IgD-negative memory B cell (primary cell): ENCODE results near the gene TMX2. TPM values are rescaled to one million over a fixed set of nuclear protein-coding genes. Genes with fewer than 3 reads are reported as not detected.
"Not testable (repeated sequence)": the region's sequence is repeated elsewhere in the genome, so short reads cannot be mapped to it uniquely, and the experiment has no call there.

ENCODE experiments used
- H3K27ac Mint-ChIP-seq, 3 donors: one replicate each; pipeline ENCODE4 v1.8.0; 2020 to 2022; ENCODE audit warnings: mild to moderate bottlenecking in 3 of 3, mixed read lengths in 3 of 3, moderate library complexity in 1 of 3
- H3K27me3 Mint-ChIP-seq: one replicate; pipeline ENCODE4 v1.8.0; 2021; ENCODE audit warnings: mixed read lengths
- H3K36me3 Mint-ChIP-seq: one replicate; pipeline ENCODE4 v1.8.0; 2020; ENCODE audit warnings: mild to moderate bottlenecking, mixed read lengths
- H3K4me1 Mint-ChIP-seq, 3 donors: one replicate each; pipeline ENCODE4 v1.8.0; 2020 to 2022; ENCODE audit warnings: mixed read lengths in 3 of 3, mild to moderate bottlenecking in 1 of 3
- H3K4me3 Mint-ChIP-seq, 4 donors: one replicate each; pipeline ENCODE4 v1.8.0; 2020 to 2022; ENCODE audit warnings: mild to moderate bottlenecking in 4 of 4, mixed read lengths in 4 of 4, moderate library complexity in 3 of 4
- H3K9me3 Mint-ChIP-seq, 3 donors: one replicate each; pipeline ENCODE4 v1.8.0; 2020 to 2021; ENCODE audit warnings: mixed read lengths in 3 of 3, mild to moderate bottlenecking in 1 of 3
- polyA plus RNA-seq: library from polyadenylated mRNA; unstranded; fragments of 300-500 nt; fragmentation: Illumina TruSeq; gene quantifications from one replicate; pipeline ENCODE4 v1.2.3, GENCODE V29; 2021

Gene TMX2, protein sequence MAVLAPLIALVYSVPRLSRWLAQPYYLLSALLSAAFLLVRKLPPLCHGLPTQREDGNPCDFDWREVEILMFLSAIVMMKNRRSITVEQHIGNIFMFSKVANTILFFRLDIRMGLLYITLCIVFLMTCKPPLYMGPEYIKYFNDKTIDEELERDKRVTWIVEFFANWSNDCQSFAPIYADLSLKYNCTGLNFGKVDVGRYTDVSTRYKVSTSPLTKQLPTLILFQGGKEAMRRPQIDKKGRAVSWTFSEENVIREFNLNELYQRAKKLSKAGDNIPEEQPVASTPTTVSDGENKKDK
- 76.1 TPM for polyA plus RNA-seq

DNA sequence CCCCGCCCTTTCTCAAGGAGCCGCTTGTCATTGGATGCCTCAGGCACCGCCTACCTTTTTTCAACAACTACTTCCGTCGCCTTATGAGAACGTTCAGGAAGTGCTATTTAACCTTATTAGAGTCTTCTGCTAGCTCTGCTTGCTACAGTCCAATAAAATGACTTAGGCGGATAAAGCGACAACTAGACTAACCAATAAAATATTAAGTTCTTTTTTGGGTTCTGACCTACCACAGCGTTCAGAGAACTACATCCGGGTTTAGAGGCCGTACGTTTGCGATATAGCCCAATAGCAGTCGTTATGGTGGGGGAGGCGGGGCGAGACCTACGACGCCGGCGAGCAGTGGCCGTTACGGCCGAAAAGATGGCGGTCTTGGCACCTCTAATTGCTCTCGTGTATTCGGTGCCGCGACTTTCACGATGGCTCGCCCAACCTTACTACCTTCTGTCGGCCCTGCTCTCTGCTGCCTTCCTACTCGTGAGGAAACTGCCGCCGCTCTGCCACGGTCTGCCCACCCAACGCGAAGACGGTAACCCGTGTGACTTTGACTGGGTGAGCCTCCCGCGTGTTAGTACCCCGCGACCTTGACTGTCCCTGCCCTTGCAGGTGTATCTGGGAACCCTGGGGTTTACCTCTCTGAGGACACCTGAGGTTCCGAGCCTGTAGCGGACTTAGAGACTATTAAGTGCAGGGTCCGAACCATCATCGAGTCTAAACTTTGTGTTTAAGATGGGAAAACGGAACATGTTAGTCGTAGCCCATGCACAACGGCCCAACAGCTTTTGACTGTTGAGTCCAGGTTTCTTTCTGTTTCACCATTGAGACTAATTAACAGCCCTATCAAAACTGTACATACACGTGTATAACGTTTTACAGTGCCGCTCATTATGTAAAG lies at the start of gene TMX2:
Gene TMX2, plus strand, starts transcription at position 338 of the 895 bp plus-strand sequence. Its CDS starts 26 bp downstream, at position 364.
- Mint-ChIP-seq H3K4me3 (peak within 1 kb of the TSS; percentile 91 to 99 (median 98)), H3K9me3 (no peaks in the 10 kb centered on the region), H3K27me3 (no peaks in the 10 kb centered on the region), H3K36me3 (no peaks in the 10 kb centered on the region), H3K27ac (peak within 1 kb of the TSS; percentile 84 to 98 (median 96)), H3K4me1 (peaks cover 21 to 38% (median 24%) of the 10 kb centered on the region in 3 donors)

DNA sequence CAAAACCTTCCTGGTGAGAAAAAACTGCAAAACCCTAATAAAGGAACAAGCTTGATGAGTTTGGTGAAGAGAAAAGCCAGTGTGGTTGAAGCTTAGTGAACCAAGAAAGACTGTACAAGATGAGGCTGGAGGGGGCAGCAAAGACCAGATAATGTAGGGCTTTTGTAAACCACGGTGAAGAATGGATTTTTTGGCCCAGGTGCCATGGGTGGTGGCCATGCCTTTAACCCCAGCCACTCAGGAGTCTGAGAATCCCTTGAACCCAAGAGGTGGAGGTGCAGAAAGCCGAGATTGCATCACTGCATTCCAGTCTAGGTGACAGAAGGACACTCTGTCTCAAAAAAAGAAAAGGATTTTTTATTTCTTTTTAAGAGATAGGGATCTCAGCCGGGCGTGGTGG lies 49.5 kb upstream of the TMX2 start:
- peak overlapping the region in 1 of 4 donors; percentile 46 for H3K4me3 Mint-ChIP-seq
- H3K4me1 Mint-ChIP-seq = peaks cover 12 to 25% (median 22%) of the 10 kb centered on the region in 3 donors
- no peaks in the 10 kb centered on the region for H3K9me3 Mint-ChIP-seq
- peaks cover 6% of the 10 kb centered on the region for H3K36me3 Mint-ChIP-seq
- H3K27me3 Mint-ChIP-seq = no peaks in the 10 kb centered on the region
- peak overlapping the region in 1 of 3 donors; percentile 81 for H3K27ac Mint-ChIP-seq

DNA sequence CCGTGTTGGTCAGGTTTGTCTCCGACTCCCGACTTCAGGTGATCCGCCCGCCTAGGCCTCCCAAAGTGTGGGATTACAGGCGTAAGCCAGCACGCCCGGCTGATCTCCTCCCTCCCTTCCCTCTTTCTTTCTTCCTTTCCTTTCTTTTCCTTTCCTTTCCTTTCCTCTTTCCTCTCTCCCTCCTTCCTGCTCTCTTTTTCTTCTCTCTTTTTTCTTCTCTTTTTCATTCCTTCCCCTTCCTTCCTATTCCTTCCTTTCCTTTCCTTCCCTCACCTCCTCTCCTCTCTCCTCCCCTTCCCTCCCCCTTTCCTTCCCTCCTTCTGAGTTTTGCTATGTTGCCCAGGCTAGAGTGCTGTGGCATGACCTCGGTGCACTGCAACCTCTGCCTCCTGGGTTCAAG lies 48.4 kb upstream of the TMX2 start:
- Mint-ChIP-seq H3K36me3 (peaks cover 4% of the 10 kb centered on the region), H3K4me3 (no peak overlapping the region), H3K27ac (peak overlapping the region in 1 of 3 donors; percentile 77), H3K4me1 (peaks cover 10 to 21% (median 19%) of the 10 kb centered on the region in 3 donors), H3K9me3 (no peaks in the 10 kb centered on the region), H3K27me3 (no peaks in the 10 kb centered on the region)

DNA sequence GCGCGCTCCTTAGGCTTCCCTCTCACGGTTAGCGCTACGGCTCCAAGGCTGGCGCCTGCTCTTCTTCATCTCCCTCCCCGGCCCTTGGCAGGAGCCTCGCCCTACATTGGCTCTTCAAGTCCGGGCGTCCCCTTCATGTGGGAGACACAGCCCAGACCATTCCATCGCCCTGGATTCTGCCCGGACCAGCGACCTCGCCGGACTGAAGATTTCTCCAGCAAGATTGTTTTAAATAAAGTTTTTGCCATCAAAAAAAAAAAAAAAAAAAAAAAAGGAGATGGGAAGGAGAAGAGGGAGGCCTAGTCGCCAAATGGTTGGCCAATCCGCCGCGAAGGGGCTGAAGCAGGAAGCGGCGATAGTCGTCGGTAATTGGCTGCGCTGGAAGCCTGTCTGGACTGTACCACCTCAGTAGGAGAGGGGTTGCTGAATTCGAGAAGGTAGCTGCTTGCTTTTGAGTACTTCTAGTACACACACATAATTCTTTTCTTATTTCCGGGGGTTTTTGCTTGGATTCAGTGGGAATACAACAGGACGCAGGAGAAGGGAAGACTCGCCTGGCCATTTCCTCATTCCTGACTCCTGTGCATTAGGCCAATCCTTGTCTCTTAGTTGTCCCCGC lies 45.2 kb upstream of the TMX2 start:
- peak overlapping the region; percentile 88 to 96 (median 95) for H3K4me3 Mint-ChIP-seq
- H3K27ac Mint-ChIP-seq = peak overlapping the region; percentile 96 to 100 (median 98)
- H3K9me3 Mint-ChIP-seq = no peaks in the 10 kb centered on the region
- H3K36me3 Mint-ChIP-seq = peaks cover 2% of the 10 kb centered on the region
- no peaks in the 10 kb centered on the region for H3K27me3 Mint-ChIP-seq
- peaks cover 13 to 30% (median 20%) of the 10 kb centered on the region in 3 donors for H3K4me1 Mint-ChIP-seq

DNA sequence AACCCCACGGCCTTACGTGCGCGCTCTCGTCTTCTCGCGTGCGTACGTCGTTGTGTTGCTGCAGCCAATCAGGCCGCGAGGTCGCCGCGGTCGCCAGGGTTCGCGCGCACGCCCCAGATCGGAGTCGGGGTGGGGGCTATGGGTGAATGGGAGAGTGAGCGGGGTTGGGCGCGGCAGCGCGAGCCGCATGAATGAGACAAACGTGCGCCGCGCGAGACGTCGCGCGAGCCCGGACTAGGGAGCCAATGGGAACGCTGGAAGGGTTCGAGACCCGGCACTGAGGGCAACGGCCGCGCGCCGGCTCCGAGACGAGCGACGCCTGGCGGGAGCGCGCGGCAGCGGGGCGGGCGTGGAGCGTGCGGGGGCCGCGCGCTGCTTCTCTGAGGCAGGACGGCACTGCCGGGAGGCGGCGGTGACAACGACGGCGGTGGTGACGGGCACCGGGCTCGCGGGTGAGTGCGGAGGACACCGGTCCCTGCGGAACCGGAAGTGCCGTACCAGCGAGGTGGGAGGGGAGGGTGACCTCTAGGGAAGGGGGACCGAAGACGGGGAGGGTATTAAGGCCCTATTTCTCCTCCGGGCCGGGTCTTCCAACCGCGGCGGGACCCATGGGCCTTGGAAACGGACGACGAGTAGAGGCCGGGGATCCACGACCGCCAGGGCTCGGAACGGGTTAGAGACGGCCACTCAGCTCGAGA lies 44.5 kb upstream of the TMX2 start, which contains the start of gene ZDHHC5:
Gene ZDHHC5, plus strand, starts transcription at position 379 of the 698 bp plus-strand sequence. CDS start 4,977 bp downstream, outside the sequence.
- Mint-ChIP-seq H3K4me3 (peak within 1 kb of the TSS; percentile 88 to 96 (median 95)), H3K36me3 (peaks cover 2% of the 10 kb centered on the region), H3K27ac (peak within 1 kb of the TSS; percentile 96 to 100 (median 98)), H3K9me3 (no peaks in the 10 kb centered on the region), H3K4me1 (peaks cover 13 to 32% (median 22%) of the 10 kb centered on the region in 3 donors), H3K27me3 (no peaks in the 10 kb centered on the region)

DNA sequence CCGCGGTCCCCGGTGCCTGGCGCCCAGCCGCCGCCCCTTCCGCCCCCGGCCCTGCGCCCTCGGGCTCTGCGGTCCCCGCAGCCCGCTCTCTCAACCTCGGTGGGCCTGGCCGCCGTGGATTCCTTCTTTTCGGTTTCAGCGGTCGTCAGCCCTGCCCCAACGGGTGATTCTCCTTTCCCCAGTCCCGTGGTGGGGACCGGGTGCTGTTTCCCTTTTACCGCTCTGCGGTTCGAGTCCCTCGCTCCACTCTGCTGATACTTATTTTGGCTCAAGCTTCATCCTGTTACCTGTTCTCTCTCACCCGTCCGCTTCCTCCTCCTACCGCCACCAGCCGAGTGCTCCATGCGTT lies 44.0 kb upstream of the TMX2 start:
- Mint-ChIP-seq H3K36me3 (peaks cover 2% of the 10 kb centered on the region), H3K4me1 (peaks cover 13 to 34% (median 26%) of the 10 kb centered on the region in 3 donors), H3K9me3 (no peaks in the 10 kb centered on the region), H3K27me3 (no peaks in the 10 kb centered on the region), H3K4me3 (peak overlapping the region; percentile 88 to 96 (median 95)), H3K27ac (peak overlapping the region; percentile 96 to 100 (median 98))

DNA sequence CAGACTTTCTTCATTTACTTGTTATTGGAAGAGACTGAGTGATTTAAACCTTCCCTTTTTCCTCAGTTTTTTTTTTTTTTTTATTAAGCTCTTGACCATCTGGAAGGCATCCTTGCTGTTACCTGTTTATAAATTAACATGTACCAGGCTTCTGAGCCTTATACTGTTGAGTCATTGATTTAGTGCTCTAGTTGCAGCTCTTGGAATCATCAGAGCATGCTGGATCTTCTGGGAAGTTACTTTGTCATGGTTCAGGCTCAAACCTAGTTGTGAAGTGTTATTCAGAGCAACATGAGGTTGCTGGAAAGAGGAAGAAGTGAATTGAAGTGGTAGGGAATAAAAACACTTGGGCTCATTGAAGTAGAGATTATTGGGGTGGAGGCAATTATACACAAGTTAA lies 38.1 kb upstream of the TMX2 start:
- no peaks in the 10 kb centered on the region for H3K9me3 Mint-ChIP-seq
- peak overlapping the region in 1 of 3 donors; percentile 24 for H3K27ac Mint-ChIP-seq
- H3K4me1 Mint-ChIP-seq = peaks cover 17 to 44% (median 24%) of the 10 kb centered on the region in 3 donors
- no peaks in the 10 kb centered on the region for H3K27me3 Mint-ChIP-seq
- peaks cover 5% of the 10 kb centered on the region for H3K36me3 Mint-ChIP-seq
- H3K4me3 Mint-ChIP-seq = peak overlapping the region in 1 of 4 donors; percentile 39

DNA sequence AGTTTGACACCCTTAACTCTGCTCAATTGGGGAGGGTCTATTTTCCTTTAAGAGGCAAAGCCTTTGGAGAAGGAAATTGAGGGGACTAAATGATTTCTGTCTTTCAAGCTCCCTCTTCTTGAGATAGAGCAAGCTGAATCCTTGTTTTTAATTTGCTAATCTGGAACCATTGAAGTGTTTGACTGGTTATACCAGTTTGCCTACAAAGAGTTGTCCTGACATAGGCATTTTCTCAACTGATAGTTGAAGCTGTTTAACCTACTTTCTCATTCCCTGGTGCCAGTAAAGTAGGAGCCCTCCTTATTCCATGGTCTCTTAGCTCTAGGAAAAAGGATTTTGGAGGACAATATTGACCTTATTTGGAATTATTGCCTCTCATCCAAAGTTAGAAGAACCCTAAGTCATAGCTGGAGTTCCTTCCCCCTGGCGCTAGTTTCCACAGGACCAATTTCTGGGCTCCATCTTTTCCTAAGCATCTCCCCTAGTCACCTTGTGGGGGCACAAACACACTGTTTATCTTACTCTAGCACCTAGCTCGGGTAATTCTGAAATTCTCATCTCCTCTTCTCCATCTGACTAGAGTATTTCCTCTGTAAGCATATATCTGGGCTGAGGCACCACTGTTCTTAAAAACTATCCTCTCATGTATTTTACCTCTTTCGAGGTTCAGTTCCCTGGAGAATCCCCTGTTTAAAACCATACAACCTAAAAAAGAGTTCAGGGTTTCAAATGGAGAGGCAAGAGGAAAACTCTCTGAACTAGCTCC lies 37.0 kb upstream of the TMX2 start:
- H3K4me1 Mint-ChIP-seq = peaks cover 19 to 42% (median 20%) of the 10 kb centered on the region in 3 donors
- H3K27ac Mint-ChIP-seq = peak overlapping the region in 1 of 3 donors; percentile 35
- no peaks in the 10 kb centered on the region for H3K27me3 Mint-ChIP-seq
- peak overlapping the region in 1 of 4 donors; percentile 29 for H3K4me3 Mint-ChIP-seq
- peaks cover 5% of the 10 kb centered on the region for H3K36me3 Mint-ChIP-seq
- no peaks in the 10 kb centered on the region for H3K9me3 Mint-ChIP-seq

DNA sequence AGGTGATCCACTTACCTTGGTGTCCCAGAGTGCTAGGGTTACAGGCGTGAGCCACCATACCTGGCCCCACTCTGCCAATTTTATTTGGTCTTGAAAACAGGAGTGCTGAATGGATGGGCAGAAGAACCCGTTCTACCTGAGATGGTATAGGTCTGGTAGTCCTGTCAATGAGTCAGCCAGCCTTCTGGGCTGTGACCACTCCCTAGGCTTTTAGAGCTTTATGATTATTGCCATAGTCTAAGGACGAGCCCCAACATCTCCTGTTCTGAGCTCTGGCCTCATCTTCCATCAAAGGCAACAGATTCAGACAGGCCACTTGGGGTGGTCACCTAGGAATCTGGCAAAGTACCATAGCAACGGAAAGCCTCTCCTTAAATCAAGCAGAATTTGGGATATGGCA lies 33.0 kb upstream of the TMX2 start:
- Mint-ChIP-seq H3K9me3 (no peaks in the 10 kb centered on the region), H3K4me1 (peaks cover 8 to 43% (median 32%) of the 10 kb centered on the region in 3 donors), H3K4me3 (no peak overlapping the region), H3K36me3 (peaks cover 3% of the 10 kb centered on the region), H3K27ac (no peak overlapping the region), H3K27me3 (no peaks in the 10 kb centered on the region)

DNA sequence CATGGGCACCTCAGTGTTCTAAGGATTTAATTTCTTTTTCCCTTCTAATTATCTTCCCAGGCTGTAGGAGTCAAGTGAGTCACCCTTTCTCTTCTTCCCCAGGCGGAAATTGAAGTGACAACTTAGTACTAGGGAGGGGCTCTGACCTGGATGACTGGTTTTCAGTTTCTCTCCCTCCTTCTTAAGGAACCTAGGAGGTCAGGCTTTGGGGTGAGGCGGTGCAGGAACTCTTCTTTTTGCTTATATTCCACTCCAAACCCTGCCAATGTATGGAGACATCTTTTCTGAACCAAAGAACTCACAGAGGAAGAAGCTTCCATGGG lies 31.9 kb upstream of the TMX2 start:
- Mint-ChIP-seq H3K27me3 (no peaks in the 10 kb centered on the region), H3K36me3 (peaks cover 1% of the 10 kb centered on the region), H3K4me1 (peaks cover 7 to 37% (median 31%) of the 10 kb centered on the region in 3 donors), H3K27ac (peak overlapping the region in 1 of 3 donors; percentile 16), H3K9me3 (no peaks in the 10 kb centered on the region), H3K4me3 (peak overlapping the region in 1 of 4 donors; percentile 22)

DNA sequence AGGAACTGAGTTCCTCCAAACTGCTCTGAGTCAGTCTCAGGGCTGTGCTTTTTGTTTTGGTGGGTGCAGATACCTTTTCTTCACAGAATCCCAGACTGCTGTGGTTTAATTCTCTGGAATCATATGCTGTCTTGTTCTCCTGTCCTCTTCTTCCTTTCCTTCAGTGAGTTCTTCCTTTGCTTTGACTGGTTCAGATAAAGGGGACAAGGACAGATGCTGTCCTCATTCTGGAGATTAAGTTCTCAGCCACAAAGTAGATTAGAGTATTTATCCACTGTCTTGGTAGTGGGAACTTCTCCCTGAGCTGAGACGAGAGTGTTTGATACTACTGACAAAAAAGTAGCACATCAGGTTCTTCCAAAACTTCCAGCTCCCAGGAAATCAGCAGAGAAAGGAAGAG lies 31.2 kb upstream of the TMX2 start:
- peaks cover 3% of the 10 kb centered on the region for H3K36me3 Mint-ChIP-seq
- peaks cover 6 to 30% (median 24%) of the 10 kb centered on the region in 3 donors for H3K4me1 Mint-ChIP-seq
- H3K27me3 Mint-ChIP-seq = no peaks in the 10 kb centered on the region
- H3K27ac Mint-ChIP-seq = peak overlapping the region in 1 of 3 donors; percentile 3
- no peaks in the 10 kb centered on the region for H3K9me3 Mint-ChIP-seq
- no peak overlapping the region for H3K4me3 Mint-ChIP-seq

DNA sequence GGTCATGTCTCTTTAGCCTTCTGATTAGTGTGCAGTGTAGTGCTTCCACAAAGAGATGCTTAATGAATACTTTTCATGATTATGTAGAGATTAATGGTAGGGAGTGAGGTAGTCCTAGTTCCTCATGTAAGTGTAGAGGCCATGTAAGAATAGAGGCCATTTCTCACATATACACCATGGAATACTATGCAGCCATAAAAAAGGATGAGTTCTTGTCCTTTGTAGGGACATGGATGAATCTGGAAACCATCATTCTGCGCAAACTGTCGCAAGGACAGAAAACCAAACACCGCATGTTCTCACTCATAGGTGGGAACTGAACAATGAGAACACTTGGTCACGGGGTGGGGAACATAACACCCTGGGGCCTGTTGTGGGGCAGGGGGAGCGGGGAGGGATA lies 21.9 kb upstream of the TMX2 start:
- not testable (repeated sequence) for H3K4me3 Mint-ChIP-seq, H3K27me3 Mint-ChIP-seq, H3K27ac Mint-ChIP-seq, H3K4me1 Mint-ChIP-seq, H3K9me3 Mint-ChIP-seq
- peaks cover 18% of the 10 kb centered on the region for H3K36me3 Mint-ChIP-seq

DNA sequence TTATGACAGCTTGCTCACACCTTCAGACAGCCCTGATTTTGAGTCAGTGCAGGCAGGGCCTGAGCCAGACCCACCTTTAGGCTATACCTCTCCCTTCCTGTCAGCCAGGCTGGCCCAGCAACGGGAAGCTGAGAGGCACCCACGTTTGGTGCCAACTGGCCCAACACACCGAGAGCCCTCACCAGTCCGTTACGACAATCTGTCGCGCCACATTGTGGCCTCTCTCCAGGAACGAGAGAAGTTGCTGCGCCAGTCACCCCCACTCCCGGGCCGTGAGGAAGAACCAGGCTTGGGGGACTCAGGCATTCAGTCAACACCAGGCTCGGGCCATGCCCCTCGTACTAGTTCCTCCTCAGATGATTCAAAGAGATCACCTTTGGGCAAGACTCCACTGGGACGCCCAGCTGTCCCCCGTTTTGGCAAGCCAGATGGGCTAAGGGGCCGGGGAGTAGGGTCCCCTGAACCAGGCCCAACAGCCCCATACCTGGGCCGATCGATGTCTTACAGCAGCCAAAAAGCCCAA lies 13.5 kb upstream of the TMX2 start:
- Mint-ChIP-seq H3K4me1 (peaks cover 0 to 2% (median 0%) of the 10 kb centered on the region in 3 donors), H3K9me3 (no peaks in the 10 kb centered on the region), H3K4me3 (no peak overlapping the region), H3K27ac (peak overlapping the region in 1 of 3 donors; percentile 8), H3K27me3 (no peaks in the 10 kb centered on the region), H3K36me3 (peaks cover 4% of the 10 kb centered on the region)
